ENCODE data around the gene DHPS. TPM values are rescaled to one million over a fixed set of nuclear protein-coding genes. Genes with fewer than 3 reads are reported as not detected.

DHPS gene
- total and polyA plus RNA-seq, 2 donors (not counting 1 experiment from before 2014, with no cell fraction given) = 187 to 204 TPM

DNA sequence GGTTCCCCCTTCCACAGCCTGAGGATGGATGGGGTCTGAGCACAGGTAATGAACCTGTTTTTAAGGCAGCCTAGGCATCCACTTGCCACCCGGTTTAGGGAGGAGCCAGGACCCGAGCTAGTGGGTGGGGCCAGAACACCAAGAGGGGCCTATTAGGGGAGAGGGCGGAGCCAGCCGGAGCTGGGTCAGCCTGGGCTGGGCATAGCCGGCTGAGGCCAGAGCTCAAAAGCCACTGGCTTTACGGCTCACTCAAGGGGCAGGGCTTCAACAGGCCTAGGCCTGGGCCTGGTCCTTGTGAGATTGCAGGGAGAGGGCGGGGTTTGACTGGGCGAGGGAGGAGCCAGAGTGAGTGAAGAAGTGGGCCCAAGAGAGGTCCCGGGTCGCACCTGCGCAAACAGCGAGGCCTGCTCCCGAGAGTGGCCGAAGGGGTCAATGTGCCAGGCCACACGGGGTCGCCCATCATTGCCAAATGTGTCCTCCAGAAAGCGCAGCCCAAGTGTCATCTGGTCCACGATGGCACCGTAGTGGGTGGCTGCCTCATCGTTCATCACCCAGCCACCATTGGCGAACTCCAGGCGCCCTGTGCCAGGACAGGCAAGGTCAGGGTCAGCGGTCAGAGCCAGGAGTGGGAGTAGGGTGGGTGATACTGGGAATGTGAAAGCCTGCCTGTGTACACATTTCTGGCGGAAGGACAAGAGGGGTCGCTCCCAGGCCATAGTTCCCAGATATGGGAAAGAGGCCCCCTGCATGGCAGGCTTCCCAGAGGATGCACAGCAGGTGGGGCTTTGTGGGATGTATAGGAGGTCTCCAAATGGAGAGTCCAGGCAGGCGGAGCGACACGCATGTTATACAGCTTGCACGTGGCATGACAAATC, 17.0 kb downstream of the DHPS start:
- H3K4me1 Mint-ChIP-seq = peaks cover 60% of the 10 kb centered on the region
- no peaks in the 10 kb centered on the region for H3K9me3 Mint-ChIP-seq (ENCODE audit: insufficient read depth)
- H3K27me3 ChIP-seq (replicated peaks in 1 of 4; ENCODE audit: control extremely low read depth in 1 of 4, control insufficient read depth in 3 of 4, insufficient read depth in 4 of 4, low read length in 3 of 4) = no peaks in the 10 kb centered on the region
- POLR2A ChIA-PET = interaction anchor here (0.5 to 3.7 kb wide), 7 partner anchors 16 to 1959 kb away, joined by 3 to 16 read pairs (median 6); partner anchors contain the start of genes ZNF490, ZNF564, ZNF791 and ZNF799
- H3K27me3 Mint-ChIP-seq = no peaks in the 10 kb centered on the region
- ATAC-seq (ENCODE audit: low read depth) (no peak), DNase-seq (no peak)
- peaks cover 29 to 48% of the 10 kb centered on the region in 2 donors for H3K4me1 ChIP-seq (ENCODE audit: control insufficient read depth in 2 of 2, insufficient read depth in 2 of 2, low read length in 2 of 2)
- no peak for TF ChIP-seq EZH2 (IDR thresholded peaks at IDR 0.05; ENCODE audit: borderline replicate concordance, insufficient read depth, low read depth, low read length, poor library complexity, severe bottlenecking)
- TF ChIP-seq, protein P1, sequence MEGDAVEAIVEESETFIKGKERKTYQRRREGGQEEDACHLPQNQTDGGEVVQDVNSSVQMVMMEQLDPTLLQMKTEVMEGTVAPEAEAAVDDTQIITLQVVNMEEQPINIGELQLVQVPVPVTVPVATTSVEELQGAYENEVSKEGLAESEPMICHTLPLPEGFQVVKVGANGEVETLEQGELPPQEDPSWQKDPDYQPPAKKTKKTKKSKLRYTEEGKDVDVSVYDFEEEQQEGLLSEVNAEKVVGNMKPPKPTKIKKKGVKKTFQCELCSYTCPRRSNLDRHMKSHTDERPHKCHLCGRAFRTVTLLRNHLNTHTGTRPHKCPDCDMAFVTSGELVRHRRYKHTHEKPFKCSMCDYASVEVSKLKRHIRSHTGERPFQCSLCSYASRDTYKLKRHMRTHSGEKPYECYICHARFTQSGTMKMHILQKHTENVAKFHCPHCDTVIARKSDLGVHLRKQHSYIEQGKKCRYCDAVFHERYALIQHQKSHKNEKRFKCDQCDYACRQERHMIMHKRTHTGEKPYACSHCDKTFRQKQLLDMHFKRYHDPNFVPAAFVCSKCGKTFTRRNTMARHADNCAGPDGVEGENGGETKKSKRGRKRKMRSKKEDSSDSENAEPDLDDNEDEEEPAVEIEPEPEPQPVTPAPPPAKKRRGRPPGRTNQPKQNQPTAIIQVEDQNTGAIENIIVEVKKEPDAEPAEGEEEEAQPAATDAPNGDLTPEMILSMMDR (IDR thresholded peaks at IDR 0.05) = no peak
- no peaks in the 10 kb centered on the region for H3K9me3 ChIP-seq (ENCODE audit: control extremely low read depth in 1 of 3, control insufficient read depth in 2 of 3, insufficient read depth in 1 of 3, low read length in 2 of 3)
- CTCF ChIA-PET = interaction anchor here (0.7 to 3.2 kb wide), 5 partner anchors 9 to 101 kb away, joined by 3 to 14 read pairs (median 3); partner anchors contain the start of gene DHPS
- peaks cover 37% of the 10 kb centered on the region for H4K20me1 ChIP-seq (ENCODE audit: control insufficient read depth, insufficient read depth, low read length, poor library complexity, severe bottlenecking)
- H3K27ac Mint-ChIP-seq = peak overlapping the region; percentile 97
- peak overlapping the region; percentile 98 for H3K4me3 Mint-ChIP-seq
- no peak overlapping the region for H2AFZ ChIP-seq (ENCODE audit: insufficient read depth, low read depth, low read length, poor library complexity, severe bottlenecking)
- peak overlapping the region in 1 of 5 experiments; percentile 93 for H3K4me3 ChIP-seq (ENCODE audit: control extremely low read depth in 1 of 5, extremely low read depth in 1 of 5, insufficient read depth in 1 of 5, low read depth in 2 of 5, low read length in 4 of 5)
- intact Hi-C loops (cut with micrococcal nuclease) = loop anchor here (1.0 to 5.0 kb wide), 5 partner anchors 24 to 222 kb away; partner anchors contain the start of genes FBXW9, TNPO2 and ZNF443
- H3K4me2 ChIP-seq (replicated peaks; ENCODE audit: low read depth, low read length, poor library complexity, severe bottlenecking) = peak overlapping the region; percentile 88
- H3K27ac ChIP-seq (ENCODE audit: low read length in 2 of 2) = peak overlapping the region; percentile 95 to 99
- no peak overlapping the region for H3K9ac ChIP-seq (ENCODE audit: low read length)
- H3K79me2 ChIP-seq (ENCODE audit: control insufficient read depth, insufficient read depth, low read length) = peaks cover 91% of the 10 kb centered on the region
- WGBS (ENCODE audit: insufficient coverage) = 82% methylated on average over 29 of the region's 29 CpGs
- peaks cover 4 to 54% of the 10 kb centered on the region in 2 experiments for H3K36me3 ChIP-seq (replicated peaks in 1 of 2; ENCODE audit: control extremely low read depth in 1 of 2, control insufficient read depth in 1 of 2, extremely low read depth in 1 of 2, insufficient read depth in 2 of 2, low read length in 1 of 2)
